ENCODE measurements around the gene CADPS.

DNA sequence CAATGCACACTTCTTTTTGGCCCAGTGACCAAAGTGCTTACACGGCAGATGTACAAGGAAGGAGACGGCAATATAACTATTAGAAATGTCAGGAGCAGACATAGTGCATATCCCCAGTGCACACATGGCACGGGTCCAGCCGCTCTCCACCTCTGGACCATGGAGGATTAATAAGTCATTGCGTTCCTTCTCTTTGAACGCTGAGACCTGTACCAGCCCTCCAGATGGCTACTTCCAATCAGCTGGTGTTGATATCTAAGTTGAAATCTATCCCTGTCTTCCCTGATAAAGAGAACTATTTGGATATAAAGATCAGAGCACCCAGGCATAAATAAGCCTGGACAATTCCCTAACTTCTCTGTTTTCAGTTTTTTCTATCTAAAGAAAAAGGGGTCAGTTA lies 212.5 kb downstream of the CADPS start:
- TF ChIP-seq GATA3 (IDR thresholded peaks at IDR 0.05; ENCODE audit: low read depth, low read length) (peak; percentile 78), GATA2 (IDR thresholded peaks at IDR 0.05; ENCODE audit: low read depth, low read length) (peak; percentile 92)

Measured in SH-SY5Y (cell line).